HG03575 (cell line): ENCODE data around the gene SPOPL.
"Not testable (repeated sequence)": the region's sequence is repeated elsewhere in the genome, so short reads cannot be mapped to it uniquely, and the experiment has no call there.

Source experiments
- ATAC-seq: cut with Tn5 transposase; IDR thresholded peaks from one replicate; pipeline ENCODE4 v1.9.1; 2021; ENCODE audit not compliant: unreplicated experiment, insufficient number of reproducible peaks, low FRiP score; ENCODE audit errors: extremely low read depth

SPOPL gene

GRCh38 chr2:138516030-138516704 lies 14.6 kb downstream of the SPOPL start:
- no peak for ATAC-seq

GRCh38 chr2:138518860-138519259 lies 17.3 kb downstream of the SPOPL start:
- ATAC-seq: no peak

GRCh38 chr2:138521821-138522220 lies 20.3 kb downstream of the SPOPL start:
- no peak for ATAC-seq

- ATAC-seq: peak; percentile 45
These were observed 21.0 kb downstream of the SPOPL start for GRCh38 chr2:138522556-138522955.

GRCh38 chr2:138523018-138523672 lies 21.6 kb downstream of the SPOPL start:
- ATAC-seq: peak; percentile 34

GRCh38 chr2:138523673-138524042 lies 22.1 kb downstream of the SPOPL start:
- not testable (repeated sequence) for ATAC-seq

GRCh38 chr2:138524353-138524752 lies 22.8 kb downstream of the SPOPL start:
- ATAC-seq: not testable (repeated sequence)

GRCh38 chr2:138531913-138532312 lies 30.3 kb downstream of the SPOPL start:
- ATAC-seq: no peak

GRCh38 chr2:138534791-138535190 lies 33.2 kb downstream of the SPOPL start:
- ATAC-seq: no peak

GRCh38 chr2:138536302-138536701 lies 34.7 kb downstream of the SPOPL start:
- ATAC-seq: peak; percentile 47

GRCh38 chr2:138536740-138537139 lies 35.2 kb downstream of the SPOPL start:
- ATAC-seq: no peak

- no peak for ATAC-seq
These were observed 35.8 kb downstream of the SPOPL start for GRCh38 chr2:138537170-138537915.

GRCh38 chr2:138544206-138544605 lies 42.6 kb downstream of the SPOPL start:
- not testable (repeated sequence) for ATAC-seq

GRCh38 chr2:138548796-138549195 lies 47.2 kb downstream of the SPOPL start:
- ATAC-seq: no peak

- no peak for ATAC-seq
These were observed 48.6 kb downstream of the SPOPL start for GRCh38 chr2:138550172-138550571.

GRCh38 chr2:138550670-138551287 lies 49.2 kb downstream of the SPOPL start:
- ATAC-seq: no peak

- no peak for ATAC-seq
These were observed 52.6 kb downstream of the SPOPL start for GRCh38 chr2:138554123-138554522.

- ATAC-seq: no peak
These were observed 58.1 kb downstream of the SPOPL start for GRCh38 chr2:138559641-138560040.

- ATAC-seq: no peak
These were observed 63.1 kb downstream of the SPOPL start for GRCh38 chr2:138564586-138565229.
